ENCODE results near the gene OR51A7.

OR51A7 gene

GRCh38 chr11:4957396-4957795, 53.8 kb downstream of the OR51A7 start:
- no peak for DNase-seq
